Measurements from ENCODE around the gene TDRD5. TPM values are rescaled to one million over a fixed set of nuclear protein-coding genes. Genes with fewer than 3 reads are reported as not detected.

The TDRD5 gene
- total RNA-seq, 1 experiment from 2014 or later, result 0.66 TPM

DNA sequence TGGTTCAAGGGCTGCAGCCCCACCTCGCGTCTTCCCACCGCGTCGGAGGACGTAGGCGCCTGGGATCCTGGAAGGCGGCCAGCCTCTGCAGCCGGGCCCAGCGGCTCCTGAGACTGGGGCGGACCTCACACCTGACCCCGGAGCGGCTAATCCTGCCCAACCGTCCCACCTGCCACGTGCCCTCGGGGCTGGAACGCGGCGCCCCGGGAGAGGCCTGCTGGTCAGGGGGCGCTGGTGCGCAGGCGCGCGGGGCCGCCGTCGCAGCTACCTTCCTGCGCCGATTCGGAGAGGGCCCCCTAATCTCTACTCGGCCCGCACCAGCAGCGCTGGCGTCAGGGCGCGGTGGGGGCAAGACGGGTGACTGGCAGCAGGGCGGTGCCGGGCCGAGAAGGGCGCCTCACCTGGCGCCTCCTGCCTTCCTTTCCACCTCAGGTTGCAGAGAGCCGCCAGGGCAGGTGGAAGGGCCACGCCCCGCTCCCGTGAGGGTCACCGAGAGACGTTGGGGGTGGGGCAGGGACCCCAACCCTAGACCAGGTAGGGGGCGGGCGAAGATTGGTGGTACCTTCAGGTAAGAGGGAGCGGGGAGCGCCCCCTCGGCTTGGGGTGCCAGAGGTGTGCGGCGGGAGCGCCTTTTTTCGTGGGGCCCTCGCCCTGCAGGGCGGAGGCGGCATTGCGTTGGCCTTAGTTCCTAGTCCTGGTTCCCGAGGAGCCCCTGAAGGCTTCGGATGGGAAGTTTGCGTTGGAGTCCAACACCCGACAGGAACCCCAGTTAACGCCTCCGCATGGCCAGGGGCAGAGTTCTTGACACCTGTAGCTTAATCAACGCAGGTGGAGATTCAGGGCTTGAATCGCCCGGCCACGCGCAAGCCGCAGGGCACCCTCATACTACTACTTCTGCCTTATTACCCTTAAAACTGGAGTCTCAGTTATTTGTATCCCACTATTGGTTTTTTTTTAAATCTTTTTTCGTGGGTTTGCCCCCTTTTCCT, at the start of gene TDRD5 (continued):
- TF ChIP-seq, protein P1, sequence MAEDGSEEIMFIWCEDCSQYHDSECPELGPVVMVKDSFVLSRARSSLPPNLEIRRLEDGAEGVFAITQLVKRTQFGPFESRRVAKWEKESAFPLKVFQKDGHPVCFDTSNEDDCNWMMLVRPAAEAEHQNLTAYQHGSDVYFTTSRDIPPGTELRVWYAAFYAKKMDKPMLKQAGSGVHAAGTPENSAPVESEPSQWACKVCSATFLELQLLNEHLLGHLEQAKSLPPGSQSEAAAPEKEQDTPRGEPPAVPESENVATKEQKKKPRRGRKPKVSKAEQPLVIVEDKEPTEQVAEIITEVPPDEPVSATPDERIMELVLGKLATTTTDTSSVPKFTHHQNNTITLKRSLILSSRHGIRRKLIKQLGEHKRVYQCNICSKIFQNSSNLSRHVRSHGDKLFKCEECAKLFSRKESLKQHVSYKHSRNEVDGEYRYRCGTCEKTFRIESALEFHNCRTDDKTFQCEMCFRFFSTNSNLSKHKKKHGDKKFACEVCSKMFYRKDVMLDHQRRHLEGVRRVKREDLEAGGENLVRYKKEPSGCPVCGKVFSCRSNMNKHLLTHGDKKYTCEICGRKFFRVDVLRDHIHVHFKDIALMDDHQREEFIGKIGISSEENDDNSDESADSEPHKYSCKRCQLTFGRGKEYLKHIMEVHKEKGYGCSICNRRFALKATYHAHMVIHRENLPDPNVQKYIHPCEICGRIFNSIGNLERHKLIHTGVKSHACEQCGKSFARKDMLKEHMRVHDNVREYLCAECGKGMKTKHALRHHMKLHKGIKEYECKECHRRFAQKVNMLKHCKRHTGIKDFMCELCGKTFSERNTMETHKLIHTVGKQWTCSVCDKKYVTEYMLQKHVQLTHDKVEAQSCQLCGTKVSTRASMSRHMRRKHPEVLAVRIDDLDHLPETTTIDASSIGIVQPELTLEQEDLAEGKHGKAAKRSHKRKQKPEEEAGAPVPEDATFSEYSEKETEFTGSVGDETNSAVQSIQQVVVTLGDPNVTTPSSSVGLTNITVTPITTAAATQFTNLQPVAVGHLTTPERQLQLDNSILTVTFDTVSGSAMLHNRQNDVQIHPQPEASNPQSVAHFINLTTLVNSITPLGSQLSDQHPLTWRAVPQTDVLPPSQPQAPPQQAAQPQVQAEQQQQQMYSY (CRISPR knock-in tag; IDR thresholded peaks at IDR 0.05), result peak; percentile 65; the same call in 1 of the 2 replicates
- TF ChIP-seq JUN (CRISPR knock-in tag; IDR thresholded peaks at IDR 0.05) (peak; percentile 98), FOXP1 (CRISPR knock-in tag; IDR thresholded peaks at IDR 0.05; ENCODE audit: borderline replicate concordance) (peak; percentile 98), ZNF396 (CRISPR knock-in tag; IDR thresholded peaks at IDR 0.05; ENCODE audit: borderline replicate concordance) (peak; percentile 61; the same call in 1 of the 2 replicates), SP1 (CRISPR knock-in tag; conservative IDR thresholded peaks at IDR 0.05) (peak; percentile 82), NFE2L1 (CRISPR knock-in tag; IDR thresholded peaks at IDR 0.05) (peak; percentile 95), NR2C2 (CRISPR knock-in tag; IDR thresholded peaks at IDR 0.05) (peak; percentile 82), ZBTB21 (CRISPR knock-in tag; IDR thresholded peaks at IDR 0.05; ENCODE audit: borderline replicate concordance) (peak; percentile 96), TEAD1 (CRISPR knock-in tag; IDR thresholded peaks at IDR 0.05) (peak; percentile 99), JAZF1 (CRISPR knock-in tag; IDR thresholded peaks at IDR 0.05) (no peak), NFYB (CRISPR knock-in tag; conservative IDR thresholded peaks at IDR 0.05; ENCODE audit: low read depth) (peak; percentile 57), TP53 (CRISPR knock-in tag; IDR thresholded peaks at IDR 0.05) (peak; percentile 99), ZNF121 (CRISPR knock-in tag; IDR thresholded peaks at IDR 0.05) (peak; percentile 69; the same call in 1 of the 2 replicates)
- TF ChIP-seq, protein P2, sequence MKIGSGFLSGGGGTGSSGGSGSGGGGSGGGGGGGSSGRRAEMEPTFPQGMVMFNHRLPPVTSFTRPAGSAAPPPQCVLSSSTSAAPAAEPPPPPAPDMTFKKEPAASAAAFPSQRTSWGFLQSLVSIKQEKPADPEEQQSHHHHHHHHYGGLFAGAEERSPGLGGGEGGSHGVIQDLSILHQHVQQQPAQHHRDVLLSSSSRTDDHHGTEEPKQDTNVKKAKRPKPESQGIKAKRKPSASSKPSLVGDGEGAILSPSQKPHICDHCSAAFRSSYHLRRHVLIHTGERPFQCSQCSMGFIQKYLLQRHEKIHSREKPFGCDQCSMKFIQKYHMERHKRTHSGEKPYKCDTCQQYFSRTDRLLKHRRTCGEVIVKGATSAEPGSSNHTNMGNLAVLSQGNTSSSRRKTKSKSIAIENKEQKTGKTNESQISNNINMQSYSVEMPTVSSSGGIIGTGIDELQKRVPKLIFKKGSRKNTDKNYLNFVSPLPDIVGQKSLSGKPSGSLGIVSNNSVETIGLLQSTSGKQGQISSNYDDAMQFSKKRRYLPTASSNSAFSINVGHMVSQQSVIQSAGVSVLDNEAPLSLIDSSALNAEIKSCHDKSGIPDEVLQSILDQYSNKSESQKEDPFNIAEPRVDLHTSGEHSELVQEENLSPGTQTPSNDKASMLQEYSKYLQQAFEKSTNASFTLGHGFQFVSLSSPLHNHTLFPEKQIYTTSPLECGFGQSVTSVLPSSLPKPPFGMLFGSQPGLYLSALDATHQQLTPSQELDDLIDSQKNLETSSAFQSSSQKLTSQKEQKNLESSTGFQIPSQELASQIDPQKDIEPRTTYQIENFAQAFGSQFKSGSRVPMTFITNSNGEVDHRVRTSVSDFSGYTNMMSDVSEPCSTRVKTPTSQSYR (CRISPR knock-in tag; IDR thresholded peaks at IDR 0.05), result peak; percentile 99
- TF ChIP-seq, protein P3, sequence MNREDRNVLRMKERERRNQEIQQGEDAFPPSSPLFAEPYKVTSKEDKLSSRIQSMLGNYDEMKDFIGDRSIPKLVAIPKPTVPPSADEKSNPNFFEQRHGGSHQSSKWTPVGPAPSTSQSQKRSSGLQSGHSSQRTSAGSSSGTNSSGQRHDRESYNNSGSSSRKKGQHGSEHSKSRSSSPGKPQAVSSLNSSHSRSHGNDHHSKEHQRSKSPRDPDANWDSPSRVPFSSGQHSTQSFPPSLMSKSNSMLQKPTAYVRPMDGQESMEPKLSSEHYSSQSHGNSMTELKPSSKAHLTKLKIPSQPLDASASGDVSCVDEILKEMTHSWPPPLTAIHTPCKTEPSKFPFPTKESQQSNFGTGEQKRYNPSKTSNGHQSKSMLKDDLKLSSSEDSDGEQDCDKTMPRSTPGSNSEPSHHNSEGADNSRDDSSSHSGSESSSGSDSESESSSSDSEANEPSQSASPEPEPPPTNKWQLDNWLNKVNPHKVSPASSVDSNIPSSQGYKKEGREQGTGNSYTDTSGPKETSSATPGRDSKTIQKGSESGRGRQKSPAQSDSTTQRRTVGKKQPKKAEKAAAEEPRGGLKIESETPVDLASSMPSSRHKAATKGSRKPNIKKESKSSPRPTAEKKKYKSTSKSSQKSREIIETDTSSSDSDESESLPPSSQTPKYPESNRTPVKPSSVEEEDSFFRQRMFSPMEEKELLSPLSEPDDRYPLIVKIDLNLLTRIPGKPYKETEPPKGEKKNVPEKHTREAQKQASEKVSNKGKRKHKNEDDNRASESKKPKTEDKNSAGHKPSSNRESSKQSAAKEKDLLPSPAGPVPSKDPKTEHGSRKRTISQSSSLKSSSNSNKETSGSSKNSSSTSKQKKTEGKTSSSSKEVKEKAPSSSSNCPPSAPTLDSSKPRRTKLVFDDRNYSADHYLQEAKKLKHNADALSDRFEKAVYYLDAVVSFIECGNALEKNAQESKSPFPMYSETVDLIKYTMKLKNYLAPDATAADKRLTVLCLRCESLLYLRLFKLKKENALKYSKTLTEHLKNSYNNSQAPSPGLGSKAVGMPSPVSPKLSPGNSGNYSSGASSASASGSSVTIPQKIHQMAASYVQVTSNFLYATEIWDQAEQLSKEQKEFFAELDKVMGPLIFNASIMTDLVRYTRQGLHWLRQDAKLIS (CRISPR knock-in tag; IDR thresholded peaks at IDR 0.05; ENCODE audit: borderline replicate concordance), result peak; percentile 96; the same call in 1 of the 2 replicates
- TF ChIP-seq, protein P4, sequence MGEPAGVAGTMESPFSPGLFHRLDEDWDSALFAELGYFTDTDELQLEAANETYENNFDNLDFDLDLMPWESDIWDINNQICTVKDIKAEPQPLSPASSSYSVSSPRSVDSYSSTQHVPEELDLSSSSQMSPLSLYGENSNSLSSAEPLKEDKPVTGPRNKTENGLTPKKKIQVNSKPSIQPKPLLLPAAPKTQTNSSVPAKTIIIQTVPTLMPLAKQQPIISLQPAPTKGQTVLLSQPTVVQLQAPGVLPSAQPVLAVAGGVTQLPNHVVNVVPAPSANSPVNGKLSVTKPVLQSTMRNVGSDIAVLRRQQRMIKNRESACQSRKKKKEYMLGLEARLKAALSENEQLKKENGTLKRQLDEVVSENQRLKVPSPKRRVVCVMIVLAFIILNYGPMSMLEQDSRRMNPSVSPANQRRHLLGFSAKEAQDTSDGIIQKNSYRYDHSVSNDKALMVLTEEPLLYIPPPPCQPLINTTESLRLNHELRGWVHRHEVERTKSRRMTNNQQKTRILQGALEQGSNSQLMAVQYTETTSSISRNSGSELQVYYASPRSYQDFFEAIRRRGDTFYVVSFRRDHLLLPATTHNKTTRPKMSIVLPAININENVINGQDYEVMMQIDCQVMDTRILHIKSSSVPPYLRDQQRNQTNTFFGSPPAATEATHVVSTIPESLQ (CRISPR knock-in tag; IDR thresholded peaks at IDR 0.05), result peak; percentile 74; the same call in 1 of the 2 replicates
- TF ChIP-seq, protein P5, sequence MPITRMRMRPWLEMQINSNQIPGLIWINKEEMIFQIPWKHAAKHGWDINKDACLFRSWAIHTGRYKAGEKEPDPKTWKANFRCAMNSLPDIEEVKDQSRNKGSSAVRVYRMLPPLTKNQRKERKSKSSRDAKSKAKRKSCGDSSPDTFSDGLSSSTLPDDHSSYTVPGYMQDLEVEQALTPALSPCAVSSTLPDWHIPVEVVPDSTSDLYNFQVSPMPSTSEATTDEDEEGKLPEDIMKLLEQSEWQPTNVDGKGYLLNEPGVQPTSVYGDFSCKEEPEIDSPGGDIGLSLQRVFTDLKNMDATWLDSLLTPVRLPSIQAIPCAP (CRISPR knock-in tag; IDR thresholded peaks at IDR 0.05), result peak; percentile 98

All from WTC11 (cell line).